Pancreas (tissue), 10 donors: Measurements from ENCODE around the gene MBD6. TPM values are rescaled to one million over a fixed set of nuclear protein-coding genes. Genes with fewer than 3 reads are reported as not detected.

ENCODE experiments used
- ATAC-seq, 4 donors: fragments of 200-7000 bp; cut with Tn5 transposase; one replicate each; pipeline versions ENCODE4 v1.8.0 to v1.9.1; 2020; ENCODE audit warnings: mild to moderate bottlenecking in 4 of 4, moderate library complexity in 4 of 4
- DNase-seq, 6 donors: peaks; one replicate each; pipeline ENCODE4 v3.0.0-alpha.2; 2020
- FAIRE-seq: peaks from 2 replicates; lab custom pipeline; 2012; peaks lifted over from hg19 to GRCh38; lab: Jason Lieb, UNC
- H3K27ac ChIP-seq, 4 donors: fragments of 200-600 bp; sonication (generic); 1 replicate in 3 of 4; 2 replicates in 1 of 4; pipeline versions ENCODE4 v1.5.0 to v1.8.0; 2020
- H3K27me3 ChIP-seq, 4 donors: fragments of 200-600 bp; one replicate each; pipeline ENCODE4 v1.8.0; 2021
- H3K36me3 ChIP-seq, 3 donors: fragments of 200-600 bp; sonication (generic) in 1 of 3; one replicate each; pipeline versions ENCODE4 v1.5.0 to v1.8.0; 2020 to 2021
- H3K4me1 ChIP-seq, 3 donors: fragments of 200-600 bp; one replicate each; pipeline ENCODE4 v1.8.0; 2021
- H3K4me3 ChIP-seq, 4 donors: fragments of 200-600 bp; sonication (generic) in 2 of 4; one replicate each; pipeline versions ENCODE4 v1.5.0 to v1.8.0; 2020 to 2021
- H3K9me3 ChIP-seq, 4 donors: fragments of 200-600 bp; one replicate each; pipeline ENCODE4 v1.8.0; 2021
- CTCF ChIP-seq, 4 donors: fragments of 200-600 bp; sonication (generic) in 3 of 4; IDR thresholded peaks; one replicate each; pipeline versions ENCODE4 v1.5.0 to v1.8.0; 2021; ENCODE audit warnings: antibody characterized with exemption in 4 of 4
- WGBS, 2 donors: extraction: QIAGEN DNeasy Blood & Tissue Kit; methylation state at CpG; one replicate each; pipeline ENCODE4 v1.1.7; 2013; 5-methylcytosine and 5-hydroxymethylcytosine counted together
- intact Hi-C, 3 donors: fragments of 100-400 bp; cut with DNase I; formaldehyde crosslinking; loops; one replicate each; pipeline versions ENCODE4 v1.11.1 to v1.14.2; 2022
- polyA plus RNA-seq, 2 donors: library from polyadenylated mRNA; stranded (reverse); fragments of 200-250 nt; gene quantifications; one replicate each; pipeline ENCODE4 v1.2.3, GENCODE V29; 2013
- total RNA-seq, 6 donors: library from RNA; stranded (reverse); fragmentation: NEBNext Ultra II Directional in 4 of 6; extraction: Animal tissue kit (Norgen Biotek cat#: 25700) in 4 of 6; gene quantifications; one replicate each; pipeline versions ENCODE4 v1.2.1 to v1.2.4, GENCODE V29; 2021 to 2023
- donor health status: healthy with polysubstance abuse.
- donor health status: DM: no; HTN: no; CAD: no; lungs with moderate emphysema.
- donor health status: DM: no; HTN: no; CAD: no.
- donor health status: control.
- donor health status: control.
- donor health status: Bipolar disorder and iron deficiency.
- donor health status: DM: yes; HTN: yes; CAD: no.
- donor health status: DM: no; HTN: no; CAD: no.
- donor health status: DM: no; HTN: no; CAD: no.
- donor health status: DM: yes; HTN: yes; CAD: no.

Gene MBD6
- total and polyA plus RNA-seq, 8 donors = 37.4 to 87.1 (median 51.9) TPM

GRCh38 chr12:57548013-57548315, 25.3 kb downstream of the MBD6 start:
- Histone ChIP-seq H3K36me3 (no peaks in the 10 kb centered on the region), H3K4me1 (peaks cover 0 to 12% (median 5%) of the 10 kb centered on the region in 3 donors), H3K9me3 (no peaks in the 10 kb centered on the region), H3K27ac (no peak overlapping the region), H3K27me3 (no peaks in the 10 kb centered on the region), H3K4me3 (no peak overlapping the region)
- TF ChIP-seq CTCF (IDR thresholded peaks at IDR 0.05) = no peak
- no peak for ATAC-seq
- DNase-seq = no peak
- WGBS, 2 donors = 90 to 96% methylated on average over 2 of the region's 2 CpGs
- FAIRE-seq = no peak
- intact Hi-C loops = no loop called here

GRCh38 chr12:57548488-57548887, 25.9 kb downstream of the MBD6 start:
- no peak for TF ChIP-seq CTCF (IDR thresholded peaks at IDR 0.05)
- ATAC-seq (no peak), FAIRE-seq (no peak), DNase-seq (no peak)
- intact Hi-C loops = no loop called here
- H3K4me1 ChIP-seq = peaks cover 0 to 12% (median 5%) of the 10 kb centered on the region in 3 donors
- no peaks in the 10 kb centered on the region for H3K36me3 ChIP-seq
- H3K4me3 ChIP-seq = no peak overlapping the region
- H3K27ac ChIP-seq = no peak overlapping the region
- WGBS, 2 donors = 41 to 51% methylated on average over 2 of the region's 2 CpGs
- H3K9me3 ChIP-seq = no peaks in the 10 kb centered on the region
- no peaks in the 10 kb centered on the region for H3K27me3 ChIP-seq

- WGBS, 2 donors = 47 to 51% methylated on average over 13 of the region's 13 CpGs
- ATAC-seq (no peak), DNase-seq (no peak), FAIRE-seq (no peak)
- no peaks in the 10 kb centered on the region for H3K27me3 ChIP-seq
- peaks cover 0 to 12% (median 5%) of the 10 kb centered on the region in 3 donors for H3K4me1 ChIP-seq
- intact Hi-C loops = no loop called here
- H3K36me3 ChIP-seq = no peaks in the 10 kb centered on the region
- TF ChIP-seq CTCF (IDR thresholded peaks at IDR 0.05) = no peak
- peak overlapping the region in 2 of 4 donors; percentile 5 to 40 for H3K4me3 ChIP-seq
- no peaks in the 10 kb centered on the region for H3K9me3 ChIP-seq
- H3K27ac ChIP-seq = no peak overlapping the region
Observed at GRCh38 chr12:57549203-57549908, 26.7 kb downstream of the MBD6 start.

GRCh38 chr12:57549909-57550640, 27.5 kb downstream of the MBD6 start, which contains the start of gene KIF5A:
Gene KIF5A (plus strand): TSS chr12:57550044. CDS start chr12:57550272, 228 bp downstream.
- no peaks in the 10 kb centered on the region for H3K9me3 ChIP-seq
- FAIRE-seq = no peak

More at GRCh38 chr12:57549909-57550640, 27.5 kb downstream of the MBD6 start, which contains the start of gene KIF5A:
- no peaks in the 10 kb centered on the region for H3K27me3 ChIP-seq
- peak in 2 of 4 donors; percentile 8 to 22 for ATAC-seq
- intact Hi-C loops = no loop called here
- DNase-seq = peak in 3 of 6 donors; percentile 34 to 73 (median 71)
- H3K27ac ChIP-seq = no peak within 1 kb of the TSS
- H3K4me3 ChIP-seq = peak within 1 kb of the TSS in 3 of 4 donors; percentile 5 to 40 (median 5)
- 12 to 13% methylated on average over 40 to 52 of the region's 52 CpGs for WGBS, 2 donors
- TF ChIP-seq CTCF (IDR thresholded peaks at IDR 0.05) = no peak
- no peaks in the 10 kb centered on the region for H3K36me3 ChIP-seq
- H3K4me1 ChIP-seq = peaks cover 0 to 11% (median 5%) of the 10 kb centered on the region in 3 donors
